Raji (cell line): ENCODE measurements around the gene G2E3.

Source experiments
- POLR2A ChIP-seq: IDR thresholded peaks from 2 replicates; pipeline ENCODE4 v1.6.1; 2011; ENCODE audit warnings: low read depth, low read length, control low read depth; ENCODE audit not compliant: insufficient read depth

The G2E3 gene

GRCh38 chr14:30623412-30624131 lies 64.6 kb downstream of the G2E3 start:
- TF ChIP-seq POLR2A: no peak

- TF ChIP-seq POLR2A: no peak
Observed at GRCh38 chr14:30624132-30624423, 65.1 kb downstream of the G2E3 start.

GRCh38 chr14:30625533-30625932 lies 66.6 kb downstream of the G2E3 start:
- TF ChIP-seq POLR2A: no peak

- TF ChIP-seq POLR2A: no peak
Observed at GRCh38 chr14:30630248-30630647, 71.3 kb downstream of the G2E3 start.

- TF ChIP-seq POLR2A: no peak
Observed at GRCh38 chr14:30632730-30633129, 73.8 kb downstream of the G2E3 start.

- TF ChIP-seq POLR2A: no peak
Observed at GRCh38 chr14:30638926-30639325, 80.0 kb downstream of the G2E3 start.

- TF ChIP-seq POLR2A: no peak
Observed at GRCh38 chr14:30641207-30641606, 82.2 kb downstream of the G2E3 start.

- TF ChIP-seq POLR2A: no peak
Observed at GRCh38 chr14:30645600-30645999, 86.6 kb downstream of the G2E3 start.

GRCh38 chr14:30648471-30648870 lies 89.5 kb downstream of the G2E3 start:
- TF ChIP-seq POLR2A: no peak

- no peak for TF ChIP-seq POLR2A
Observed at GRCh38 chr14:30651937-30652336, 93.0 kb downstream of the G2E3 start.

GRCh38 chr14:30655124-30655523 lies 96.2 kb downstream of the G2E3 start:
- no peak for TF ChIP-seq POLR2A

- TF ChIP-seq POLR2A: no peak
Observed at GRCh38 chr14:30655658-30656057, 96.7 kb downstream of the G2E3 start.

- TF ChIP-seq POLR2A: no peak
Observed at GRCh38 chr14:30656190-30656632, 97.3 kb downstream of the G2E3 start.

GRCh38 chr14:30657050-30657449 lies 98.1 kb downstream of the G2E3 start:
- no peak for TF ChIP-seq POLR2A

GRCh38 chr14:30657606-30658163 lies 98.7 kb downstream of the G2E3 start:
- no peak for TF ChIP-seq POLR2A

- no peak for TF ChIP-seq POLR2A
Observed at GRCh38 chr14:30658645-30659044, 99.7 kb downstream of the G2E3 start.

GRCh38 chr14:30669594-30669993 lies 110.6 kb downstream of the G2E3 start:
- no peak for TF ChIP-seq POLR2A
